ENCODE results near the gene REPS1. TPM values are rescaled to one million over a fixed set of nuclear protein-coding genes. Genes with fewer than 3 reads are reported as not detected.

REPS1 gene
- polyA plus RNA-seq, 1 of the 3 experiments (the other 2 are of a cell fraction): 26.2 TPM

- no peaks in the 10 kb centered on the region for H3K9me2 ChIP-seq
- peak overlapping the region; percentile 73 for H3K4me2 ChIP-seq
- H2AFZ ChIP-seq (ENCODE audit: low read depth): peak overlapping the region; percentile 81; the same call in 1 of the 2 replicates
- DNase-seq: no peak
- no peaks in the 10 kb centered on the region for H3K27me3 ChIP-seq (ENCODE audit: insufficient read depth)
- peaks cover 0 to 8% of the 10 kb centered on the region in 2 experiments; a peak in 2 of 4 replicates for H3K4me1 ChIP-seq (ENCODE audit: control insufficient read depth in 1 of 2, insufficient read depth in 2 of 2, low read depth in 1 of 2, low read length in 1 of 2)
- peak overlapping the region in 1 of 2 experiments; percentile 82; a peak in 1 of 4 replicates for H3K27ac ChIP-seq (ENCODE audit: low read depth in 2 of 2, low read length in 1 of 2)
- peak overlapping the region; percentile 75 to 80 for H3K4me3 ChIP-seq (ENCODE audit: low read depth in 2 of 2, low read length in 1 of 2)
- TF ChIP-seq ZBTB33 (IDR thresholded peaks at IDR 0.05; ENCODE audit: borderline replicate concordance, low read depth) (no peak), IRF3 (IDR thresholded peaks at IDR 0.05; ENCODE audit: low read depth, low read length) (no peak), NFIC (IDR thresholded peaks at IDR 0.05; ENCODE audit: borderline replicate concordance) (no peak), FOXJ3 (CRISPR knock-in tag; IDR thresholded peaks at IDR 0.05) (no peak), NRF1 (IDR thresholded peaks at IDR 0.05; ENCODE audit: low read depth, low read length) (no peak), YY1 (IDR thresholded peaks at IDR 0.05; ENCODE audit: low read depth) (no peak), TAF1 (IDR thresholded peaks at IDR 0.05; ENCODE audit: borderline replicate concordance, low read depth, low read length) (no peak), TEAD4 (IDR thresholded peaks at IDR 0.05; ENCODE audit: borderline replicate concordance, insufficient read depth) (no peak)
- peaks cover 35% of the 10 kb centered on the region for H4K20me1 ChIP-seq (ENCODE audit: insufficient read depth)
- WGBS (ENCODE audit: low lambda C conversion rate): 3% methylated on average over 3 of the region's 3 CpGs
- H3K36me3 ChIP-seq (replicated peaks in 1 of 2; ENCODE audit: control insufficient read depth in 1 of 2, insufficient read depth in 2 of 2, low read length in 1 of 2): no peaks in the 10 kb centered on the region
- peak overlapping the region; percentile 90 for H3K9ac ChIP-seq
- POLR2A ChIA-PET: no interaction called here
- peaks cover 60% of the 10 kb centered on the region for H3K79me2 ChIP-seq (ENCODE audit: insufficient read depth)
- CTCF ChIA-PET: interaction anchor here (1.1 to 5.3 kb wide), 4 partner anchors 13 to 171 kb away, joined by 3 to 38 read pairs (median 4); no protein-coding TSS in a partner anchor
- peaks cover 3% of the 10 kb centered on the region for H3F3A ChIP-seq (replicated peaks; ENCODE audit: insufficient read depth)
- H3K9me3 ChIP-seq: no peaks in the 10 kb centered on the region
These were observed 1.5 kb downstream of the REPS1 start for GRCh38 chr6:138986578-138986977.

GRCh38 chr6:138981416-138981815, 6.6 kb downstream of the REPS1 start:
- Histone ChIP-seq H3K9ac (no peak overlapping the region), H4K20me1 (ENCODE audit: insufficient read depth) (peaks cover 46% of the 10 kb centered on the region), H3K4me1 (ENCODE audit: control insufficient read depth in 1 of 2, insufficient read depth in 2 of 2, low read depth in 1 of 2, low read length in 1 of 2) (peaks cover 0 to 14% of the 10 kb centered on the region in 2 experiments; a peak in 2 of 4 replicates), H3K79me2 (ENCODE audit: insufficient read depth) (peaks cover 97% of the 10 kb centered on the region), H3K36me3 (replicated peaks in 1 of 2; ENCODE audit: control insufficient read depth in 1 of 2, insufficient read depth in 2 of 2, low read length in 1 of 2) (no peaks in the 10 kb centered on the region), H3K4me3 (ENCODE audit: low read depth in 2 of 2, low read length in 1 of 2) (no peak overlapping the region), H3K27ac (ENCODE audit: low read depth in 2 of 2, low read length in 1 of 2) (no peak overlapping the region), H3K4me2 (no peak overlapping the region), H3F3A (replicated peaks; ENCODE audit: insufficient read depth) (peaks cover 7% of the 10 kb centered on the region), H3K27me3 (ENCODE audit: insufficient read depth) (no peaks in the 10 kb centered on the region), H3K9me3 (no peaks in the 10 kb centered on the region), H2AFZ (ENCODE audit: low read depth) (no peak overlapping the region), H3K9me2 (no peaks in the 10 kb centered on the region)
- no peak for TF ChIP-seq GABPA (IDR thresholded peaks at IDR 0.05; ENCODE audit: low read depth)
- TF ChIP-seq USF2 (IDR thresholded peaks at IDR 0.05; ENCODE audit: borderline replicate concordance, low read depth, low read length): no peak
- no peak for TF ChIP-seq POLR2AphosphoS5 (IDR thresholded peaks at IDR 0.05; ENCODE audit: low read depth, low read length)
- TF ChIP-seq RXRA (IDR thresholded peaks at IDR 0.05; ENCODE audit: borderline replicate concordance, low read depth): no peak
- CTCF ChIA-PET: interaction anchor here (1.6 kb wide), 1 partner anchor 165 kb away, joined by 5 read pairs; no protein-coding TSS in a partner anchor
- 92% methylated on average over 2 of the region's 2 CpGs for WGBS (ENCODE audit: low lambda C conversion rate)
- POLR2A ChIA-PET: no interaction called here
- DNase-seq: no peak
